HEK293 (cell line): ENCODE results near the gene ATP2A3.

ENCODE experiments used
- EGR2 ChIP-seq: fragments of 450-650 bp; formaldehyde crosslinking; IDR thresholded peaks from 2 replicates; pipeline ENCODE4 v1.5.1; 2016; ENCODE audit warnings: low read depth, missing biosample characterization, missing genetic modification characterization
- HOXA7 ChIP-seq: sonication (generic); formaldehyde crosslinking; IDR thresholded peaks from 2 replicates; pipeline ENCODE4 v1.8.1; 2022; ENCODE audit warnings: missing genetic modification reagents, borderline replicate concordance
- RBAK ChIP-seq: fragments of 450-650 bp; formaldehyde crosslinking; IDR thresholded peaks from 2 replicates; pipeline ENCODE4 v1.5.1; 2016; ENCODE audit warnings: missing biosample characterization, missing genetic modification characterization
- YY1 ChIP-seq: fragments of 450-650 bp; formaldehyde crosslinking; IDR thresholded peaks from 2 replicates; pipeline ENCODE4 v1.5.1; 2018; ENCODE audit warnings: missing biosample characterization, missing genetic modification characterization
- ZNF350 ChIP-seq: fragments of 450-650 bp; formaldehyde crosslinking; IDR thresholded peaks from 2 replicates; pipeline ENCODE4 v1.5.0; 2017; ENCODE audit warnings: missing biosample characterization, mild to moderate bottlenecking, missing genetic modification characterization
- ZNF510 ChIP-seq: fragments of 450-650 bp; formaldehyde crosslinking; IDR thresholded peaks from 2 replicates; pipeline ENCODE4 v1.5.1; 2018; ENCODE audit warnings: mild to moderate bottlenecking, missing genetic modification characterization, missing biosample characterization; ENCODE audit not compliant: insufficient replicate concordance
- TF ChIP-seq, protein P1 (sequence below): fragments of 450-650 bp; formaldehyde crosslinking; conservative IDR thresholded peaks from 2 replicates; pipeline ENCODE4 v1.5.1; 2016; ENCODE audit warnings: low read depth, missing biosample characterization, missing genetic modification characterization
- TF ChIP-seq, protein P2 (sequence below): fragments of 450-650 bp; IDR thresholded peaks from 2 replicates; pipeline ENCODE4 v1.5.1; 2018; ENCODE audit warnings: missing biosample characterization, mild to moderate bottlenecking, missing genetic modification characterization
- TF ChIP-seq, protein P3 (sequence below): fragments of 450-650 bp; formaldehyde crosslinking; IDR thresholded peaks from 2 replicates; pipeline ENCODE4 v1.5.1; 2016; ENCODE audit warnings: missing biosample characterization, missing genetic modification characterization
- TF ChIP-seq, protein P4 (sequence below): sonication (generic); formaldehyde crosslinking; IDR thresholded peaks from 2 replicates; pipeline ENCODE4 v1.8.1; 2022; ENCODE audit warnings: mild to moderate bottlenecking, moderate library complexity, missing genetic modification reagents
- TF ChIP-seq, protein P5 (sequence below): fragments of 450-650 bp; formaldehyde crosslinking; IDR thresholded peaks from 2 replicates; pipeline ENCODE4 v1.5.1; 2016; ENCODE audit warnings: missing biosample characterization, missing genetic modification characterization

DNA sequence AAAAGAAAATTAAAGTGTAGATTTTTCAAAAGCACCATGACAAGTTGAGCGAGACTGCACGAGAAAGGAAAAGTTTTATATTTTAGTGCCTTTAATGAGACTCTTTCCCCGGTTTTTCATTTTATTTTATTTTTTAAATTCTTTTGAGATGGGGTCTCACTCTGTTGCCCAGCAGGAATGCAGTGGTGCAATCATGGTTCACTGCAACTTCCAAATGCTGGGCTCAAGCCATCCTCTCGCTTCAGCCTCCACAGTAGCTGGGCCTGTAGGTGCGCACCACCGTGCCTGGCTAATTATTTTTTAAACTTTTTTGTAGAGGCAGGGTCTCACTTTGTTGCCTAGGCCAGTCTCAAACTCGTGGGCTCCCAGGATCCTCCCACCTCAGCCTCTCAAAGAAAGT is 5.7 kb upstream of the ATP2A3 start:
- TF ChIP-seq, protein P1, sequence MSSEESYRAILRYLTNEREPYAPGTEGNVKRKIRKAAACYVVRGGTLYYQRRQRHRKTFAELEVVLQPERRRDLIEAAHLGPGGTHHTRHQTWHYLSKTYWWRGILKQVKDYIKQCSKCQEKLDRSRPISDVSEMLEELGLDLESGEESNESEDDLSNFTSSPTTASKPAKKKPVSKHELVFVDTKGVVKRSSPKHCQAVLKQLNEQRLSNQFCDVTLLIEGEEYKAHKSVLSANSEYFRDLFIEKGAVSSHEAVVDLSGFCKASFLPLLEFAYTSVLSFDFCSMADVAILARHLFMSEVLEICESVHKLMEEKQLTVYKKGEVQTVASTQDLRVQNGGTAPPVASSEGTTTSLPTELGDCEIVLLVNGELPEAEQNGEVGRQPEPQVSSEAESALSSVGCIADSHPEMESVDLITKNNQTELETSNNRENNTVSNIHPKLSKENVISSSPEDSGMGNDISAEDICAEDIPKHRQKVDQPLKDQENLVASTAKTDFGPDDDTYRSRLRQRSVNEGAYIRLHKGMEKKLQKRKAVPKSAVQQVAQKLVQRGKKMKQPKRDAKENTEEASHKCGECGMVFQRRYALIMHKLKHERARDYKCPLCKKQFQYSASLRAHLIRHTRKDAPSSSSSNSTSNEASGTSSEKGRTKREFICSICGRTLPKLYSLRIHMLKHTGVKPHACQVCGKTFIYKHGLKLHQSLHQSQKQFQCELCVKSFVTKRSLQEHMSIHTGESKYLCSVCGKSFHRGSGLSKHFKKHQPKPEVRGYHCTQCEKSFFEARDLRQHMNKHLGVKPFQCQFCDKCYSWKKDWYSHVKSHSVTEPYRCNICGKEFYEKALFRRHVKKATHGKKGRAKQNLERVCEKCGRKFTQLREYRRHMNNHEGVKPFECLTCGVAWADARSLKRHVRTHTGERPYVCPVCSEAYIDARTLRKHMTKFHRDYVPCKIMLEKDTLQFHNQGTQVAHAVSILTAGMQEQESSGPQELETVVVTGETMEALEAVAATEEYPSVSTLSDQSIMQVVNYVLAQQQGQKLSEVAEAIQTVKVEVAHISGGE (tag by site-specific recombination): no peak
- TF ChIP-seq ZNF350: no peak
- no peak for TF ChIP-seq YY1 (tag by site-specific recombination)
- TF ChIP-seq, protein P2, sequence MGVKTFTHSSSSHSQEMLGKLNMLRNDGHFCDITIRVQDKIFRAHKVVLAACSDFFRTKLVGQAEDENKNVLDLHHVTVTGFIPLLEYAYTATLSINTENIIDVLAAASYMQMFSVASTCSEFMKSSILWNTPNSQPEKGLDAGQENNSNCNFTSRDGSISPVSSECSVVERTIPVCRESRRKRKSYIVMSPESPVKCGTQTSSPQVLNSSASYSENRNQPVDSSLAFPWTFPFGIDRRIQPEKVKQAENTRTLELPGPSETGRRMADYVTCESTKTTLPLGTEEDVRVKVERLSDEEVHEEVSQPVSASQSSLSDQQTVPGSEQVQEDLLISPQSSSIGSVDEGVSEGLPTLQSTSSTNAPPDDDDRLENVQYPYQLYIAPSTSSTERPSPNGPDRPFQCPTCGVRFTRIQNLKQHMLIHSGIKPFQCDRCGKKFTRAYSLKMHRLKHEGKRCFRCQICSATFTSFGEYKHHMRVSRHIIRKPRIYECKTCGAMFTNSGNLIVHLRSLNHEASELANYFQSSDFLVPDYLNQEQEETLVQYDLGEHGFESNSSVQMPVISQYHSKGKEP (tag by site-specific recombination): no peak
- TF ChIP-seq, protein P3, sequence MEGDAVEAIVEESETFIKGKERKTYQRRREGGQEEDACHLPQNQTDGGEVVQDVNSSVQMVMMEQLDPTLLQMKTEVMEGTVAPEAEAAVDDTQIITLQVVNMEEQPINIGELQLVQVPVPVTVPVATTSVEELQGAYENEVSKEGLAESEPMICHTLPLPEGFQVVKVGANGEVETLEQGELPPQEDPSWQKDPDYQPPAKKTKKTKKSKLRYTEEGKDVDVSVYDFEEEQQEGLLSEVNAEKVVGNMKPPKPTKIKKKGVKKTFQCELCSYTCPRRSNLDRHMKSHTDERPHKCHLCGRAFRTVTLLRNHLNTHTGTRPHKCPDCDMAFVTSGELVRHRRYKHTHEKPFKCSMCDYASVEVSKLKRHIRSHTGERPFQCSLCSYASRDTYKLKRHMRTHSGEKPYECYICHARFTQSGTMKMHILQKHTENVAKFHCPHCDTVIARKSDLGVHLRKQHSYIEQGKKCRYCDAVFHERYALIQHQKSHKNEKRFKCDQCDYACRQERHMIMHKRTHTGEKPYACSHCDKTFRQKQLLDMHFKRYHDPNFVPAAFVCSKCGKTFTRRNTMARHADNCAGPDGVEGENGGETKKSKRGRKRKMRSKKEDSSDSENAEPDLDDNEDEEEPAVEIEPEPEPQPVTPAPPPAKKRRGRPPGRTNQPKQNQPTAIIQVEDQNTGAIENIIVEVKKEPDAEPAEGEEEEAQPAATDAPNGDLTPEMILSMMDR (tag by site-specific recombination): no peak
- no peak for TF ChIP-seq ZNF510
- TF ChIP-seq, protein P4, sequence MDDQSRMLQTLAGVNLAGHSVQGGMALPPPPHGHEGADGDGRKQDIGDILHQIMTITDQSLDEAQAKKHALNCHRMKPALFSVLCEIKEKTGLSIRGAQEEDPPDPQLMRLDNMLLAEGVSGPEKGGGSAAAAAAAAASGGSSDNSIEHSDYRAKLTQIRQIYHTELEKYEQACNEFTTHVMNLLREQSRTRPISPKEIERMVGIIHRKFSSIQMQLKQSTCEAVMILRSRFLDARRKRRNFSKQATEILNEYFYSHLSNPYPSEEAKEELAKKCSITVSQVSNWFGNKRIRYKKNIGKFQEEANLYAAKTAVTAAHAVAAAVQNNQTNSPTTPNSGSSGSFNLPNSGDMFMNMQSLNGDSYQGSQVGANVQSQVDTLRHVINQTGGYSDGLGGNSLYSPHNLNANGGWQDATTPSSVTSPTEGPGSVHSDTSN (CRISPR knock-in tag): no peak
- no peak for TF ChIP-seq EGR2 (tag by site-specific recombination)
- TF ChIP-seq HOXA7 (CRISPR knock-in tag): no peak
- TF ChIP-seq RBAK (tag by site-specific recombination): no peak
- TF ChIP-seq, protein P5, sequence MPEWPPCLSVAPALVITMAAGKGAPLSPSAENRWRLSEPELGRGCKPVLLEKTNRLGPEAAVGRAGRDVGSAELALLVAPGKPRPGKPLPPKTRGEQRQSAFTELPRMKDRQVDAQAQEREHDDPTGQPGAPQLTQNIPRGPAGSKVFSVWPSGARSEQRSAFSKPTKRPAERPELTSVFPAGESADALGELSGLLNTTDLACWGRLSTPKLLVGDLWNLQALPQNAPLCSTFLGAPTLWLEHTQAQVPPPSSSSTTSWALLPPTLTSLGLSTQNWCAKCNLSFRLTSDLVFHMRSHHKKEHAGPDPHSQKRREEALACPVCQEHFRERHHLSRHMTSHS (tag by site-specific recombination): no peak
